Renal pelvis (tissue), 4 donors: ENCODE data around the gene FER. TPM values are rescaled to one million over a fixed set of nuclear protein-coding genes. Genes with fewer than 3 reads are reported as not detected.
"Not testable (repeated sequence)": the region's sequence is repeated elsewhere in the genome, so short reads cannot be mapped to it uniquely, and the experiment has no call there.

Source experiments
- DNase-seq: peaks from one replicate; pipeline ENCODE4 v3.0.0-alpha.2; 2013
- polyA plus RNA-seq, 3 donors: library from polyadenylated mRNA; unstranded; fragments of 120-200 nt; gene quantifications; one replicate each; pipeline ENCODE4 v1.2.1, GENCODE V29; 2013; ENCODE audit not compliant: insufficient read length in 3 of 3

FER gene
- polyA plus RNA-seq, 3 donors: 14.9 to 19.3 (median 17.3) TPM

GRCh38 chr5:108953940-108954339 is 206.2 kb downstream of the FER start:
- no peak for DNase-seq

GRCh38 chr5:108957333-108957732 is 209.6 kb downstream of the FER start:
- no peak for DNase-seq

- no peak for DNase-seq
Observed at GRCh38 chr5:108966910-108967309, 219.2 kb downstream of the FER start.

- no peak for DNase-seq
Observed at GRCh38 chr5:108974594-108974993, 226.9 kb downstream of the FER start.

GRCh38 chr5:108975697-108976096 is 228.0 kb downstream of the FER start:
- DNase-seq: no peak

GRCh38 chr5:108983461-108984092 is 235.9 kb downstream of the FER start:
- no peak for DNase-seq

GRCh38 chr5:108989761-108990392 is 242.2 kb downstream of the FER start:
- no peak for DNase-seq

GRCh38 chr5:108992396-108993085 is 244.8 kb downstream of the FER start:
- DNase-seq: not testable (repeated sequence)

GRCh38 chr5:108993440-108993839 is 245.7 kb downstream of the FER start:
- not testable (repeated sequence) for DNase-seq

- DNase-seq: no peak
Observed at GRCh38 chr5:108997720-108998119, 250.0 kb downstream of the FER start.

- DNase-seq: no peak
Observed at GRCh38 chr5:108998216-108998615, 250.5 kb downstream of the FER start.

- DNase-seq: no peak
Observed at GRCh38 chr5:109003928-109004327, 256.2 kb downstream of the FER start.

GRCh38 chr5:109005297-109006009 is 257.8 kb downstream of the FER start:
- no peak for DNase-seq

- no peak for DNase-seq
Observed at GRCh38 chr5:109006129-109006528, 258.4 kb downstream of the FER start.

GRCh38 chr5:109016300-109016699 is 268.6 kb downstream of the FER start:
- no peak for DNase-seq

- no peak for DNase-seq
Observed at GRCh38 chr5:109022056-109022455, 274.4 kb downstream of the FER start.

GRCh38 chr5:109025729-109026128 is 278.0 kb downstream of the FER start:
- not testable (repeated sequence) for DNase-seq

GRCh38 chr5:109027983-109028607 is 280.4 kb downstream of the FER start:
- DNase-seq: no peak

- no peak for DNase-seq
Observed at GRCh38 chr5:109028608-109029299, 281.1 kb downstream of the FER start.

- no peak for DNase-seq
Observed at GRCh38 chr5:109029847-109030246, 282.1 kb downstream of the FER start.

- no peak for DNase-seq
Observed at GRCh38 chr5:109030360-109031143, 282.9 kb downstream of the FER start.
